HL-60/S4 treated with retinoic acid at 250 ng/mL for 4 days and 3 days (cell line): ENCODE results near the gene HECA.

ENCODE experiments used
- in situ Hi-C: fragments of 300-500 bp; cut with MboI; formaldehyde crosslinking; loops from 2 replicates; pipeline ENCODE4 v1.7.0; 2022; ENCODE audit warnings: low sequenced_read_pairs

HECA gene

DNA sequence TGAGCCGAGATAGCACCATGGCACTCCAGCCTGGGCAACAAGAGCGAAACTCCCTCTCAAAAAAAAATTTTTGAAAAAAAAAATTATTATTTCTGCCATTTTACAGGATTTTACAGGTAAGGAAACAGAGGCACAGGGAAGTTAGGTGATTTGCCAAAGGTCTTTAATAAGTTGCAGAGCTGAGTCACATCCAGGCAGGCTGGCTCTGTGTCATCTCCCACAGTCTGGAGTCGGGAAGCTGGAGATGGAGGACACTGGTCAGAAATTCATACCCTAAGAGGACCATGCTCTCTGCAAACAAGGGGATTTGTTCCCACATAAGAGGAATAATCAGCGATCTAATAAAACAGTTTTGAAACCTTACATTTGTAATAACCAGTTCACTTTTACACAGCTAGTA, 24.1 kb downstream of the HECA start:
- in situ Hi-C loops: no loop called here

GRCh38 chr6:139161169-139161568, 26.3 kb downstream of the HECA start:
- in situ Hi-C loops: no loop called here

GRCh38 chr6:139161817-139162284, 27.0 kb downstream of the HECA start:
- in situ Hi-C loops: no loop called here

DNA sequence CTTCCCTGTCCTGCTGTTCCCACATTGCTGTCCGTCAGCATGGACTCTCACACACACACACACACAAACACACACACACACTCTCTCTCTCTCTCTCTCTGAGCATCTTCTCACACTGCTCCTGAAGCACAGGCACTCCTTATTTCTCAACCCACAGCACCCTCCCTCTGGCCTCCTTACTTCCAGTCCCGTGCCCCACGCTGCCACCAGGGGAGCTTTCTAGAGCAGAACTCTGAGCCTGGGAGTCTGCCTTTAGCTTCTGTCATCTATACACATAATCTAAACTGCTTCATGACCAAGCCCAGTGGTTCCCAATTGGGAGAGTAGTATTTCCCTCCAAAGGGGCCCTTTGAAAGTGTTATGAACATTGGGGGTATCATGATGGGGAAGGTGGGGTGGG, 29.1 kb downstream of the HECA start:
- in situ Hi-C loops: no loop called here

DNA sequence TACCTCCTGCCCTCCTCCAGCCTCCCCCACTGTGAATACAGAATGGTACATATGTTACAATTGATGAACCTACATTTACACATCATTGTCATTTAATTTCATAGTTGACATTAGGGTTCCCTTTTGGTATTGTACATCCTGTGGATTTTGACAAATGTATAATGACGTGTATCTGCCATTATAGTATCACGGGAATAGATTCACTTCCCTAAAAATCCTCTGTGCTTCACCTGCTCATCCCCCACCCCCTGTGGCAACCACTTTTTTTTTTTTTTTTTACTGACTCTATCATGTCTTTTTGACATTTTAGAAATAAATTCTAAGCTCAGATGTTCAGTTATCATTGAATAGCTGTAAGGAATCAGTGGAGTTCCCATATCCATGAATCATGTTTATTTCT, 30.4 kb downstream of the HECA start:
- in situ Hi-C loops: no loop called here

GRCh38 chr6:139166238-139166955, 31.5 kb downstream of the HECA start:
- in situ Hi-C loops: no loop called here

DNA sequence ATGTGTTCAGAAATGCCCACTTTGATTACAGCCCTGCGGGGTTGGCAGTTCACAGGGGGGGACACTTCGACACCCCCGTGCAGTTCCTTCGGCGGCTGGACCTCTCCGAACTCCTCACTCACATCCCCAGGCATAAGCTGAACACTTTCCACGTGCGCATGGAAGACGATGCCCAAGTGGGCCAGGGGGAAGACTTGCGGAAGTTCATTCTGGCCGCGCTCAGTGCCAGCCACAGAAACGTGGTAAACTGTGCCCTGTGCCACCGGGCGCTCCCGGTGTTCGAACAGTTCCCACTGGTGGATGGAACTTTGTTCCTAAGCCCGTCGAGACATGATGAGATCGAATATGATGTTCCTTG, 32.1 kb downstream of the HECA start:
- in situ Hi-C loops: no loop called here

DNA sequence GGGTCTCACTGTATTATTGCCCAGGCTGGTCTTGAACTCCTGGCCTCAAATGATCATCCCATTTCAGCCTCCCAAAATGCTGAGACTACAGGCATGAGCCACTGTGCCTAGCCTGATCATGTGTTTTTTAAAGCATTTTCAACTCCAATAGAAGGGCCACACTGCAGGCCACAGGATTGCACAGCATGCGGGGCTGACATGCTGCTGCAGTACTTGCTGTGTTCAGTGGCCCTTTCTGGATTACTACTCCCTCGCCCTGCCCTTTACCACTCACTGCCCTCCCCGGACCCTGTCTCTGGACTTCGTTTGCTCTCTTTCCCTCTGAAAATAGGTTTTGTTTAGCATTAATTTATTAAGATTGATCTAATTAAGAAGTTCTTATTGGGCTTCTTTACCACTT, 37.3 kb downstream of the HECA start:
- in situ Hi-C loops: no loop called here

DNA sequence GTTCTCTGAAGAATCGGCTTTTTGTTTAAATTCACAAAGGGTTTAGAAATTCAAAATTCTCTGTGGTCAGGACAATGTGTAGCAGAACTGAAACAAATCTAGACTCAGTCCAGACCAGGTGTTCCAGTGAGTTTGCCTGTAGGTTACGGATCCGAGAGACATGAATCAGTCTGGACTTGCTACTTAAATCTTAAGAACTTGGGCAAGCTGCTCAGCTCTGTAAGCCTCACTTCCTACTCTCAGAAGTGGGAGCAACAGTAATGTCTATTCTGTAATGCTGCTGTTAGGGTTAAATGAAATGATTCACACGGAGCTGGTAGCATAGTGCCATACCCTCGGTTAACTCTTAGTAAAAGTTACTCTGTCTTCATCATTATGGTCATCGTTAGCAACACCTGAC, 37.7 kb downstream of the HECA start:
- in situ Hi-C loops: no loop called here

GRCh38 chr6:139173172-139173571, 38.3 kb downstream of the HECA start:
- in situ Hi-C loops: no loop called here

GRCh38 chr6:139173822-139174221, 38.9 kb downstream of the HECA start:
- in situ Hi-C loops: no loop called here

DNA sequence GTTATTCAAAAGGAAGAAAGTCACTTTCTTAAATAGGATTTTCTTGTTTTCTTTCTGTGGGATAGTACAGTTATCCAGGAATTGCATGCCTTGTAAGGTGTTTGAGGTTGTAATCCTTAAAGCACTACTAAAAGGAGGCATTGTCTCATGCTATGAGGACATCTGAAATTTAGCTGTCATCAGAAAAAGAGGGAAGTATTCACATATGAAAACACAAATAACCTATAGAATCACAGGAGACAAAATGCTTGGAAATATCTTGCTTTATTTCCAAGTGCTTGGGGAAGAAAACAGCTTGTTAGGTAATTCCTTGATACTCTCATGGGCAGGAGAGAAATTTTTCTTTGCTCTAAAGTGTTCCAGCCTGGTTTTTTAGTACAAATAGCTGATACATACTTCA, 40.1 kb downstream of the HECA start:
- in situ Hi-C loops: no loop called here

DNA sequence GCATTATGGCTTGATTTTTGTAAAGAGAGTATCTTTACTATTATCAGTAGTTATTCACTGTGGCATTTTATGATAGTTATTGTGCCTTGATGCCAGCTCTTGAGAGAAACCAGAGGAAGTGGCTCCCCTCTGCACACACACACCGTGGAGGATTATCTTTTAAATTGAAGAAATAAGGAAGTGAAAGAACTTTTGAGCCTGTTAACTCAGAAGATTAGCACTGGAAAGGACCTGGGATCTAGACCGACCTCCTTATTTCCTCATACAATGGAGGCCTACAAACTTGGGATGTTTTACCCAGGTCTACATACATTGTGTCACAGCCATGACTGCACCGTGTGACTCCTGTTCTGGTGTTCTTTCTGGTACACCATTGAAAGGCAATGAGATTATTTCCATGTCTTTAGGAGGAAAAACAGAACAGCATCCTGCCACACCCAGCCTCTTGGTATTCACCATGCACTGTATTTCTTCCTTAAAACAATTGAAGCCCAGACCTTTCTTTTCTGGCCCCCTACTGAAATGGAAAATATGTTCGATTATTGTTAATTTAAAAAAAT, 40.6 kb downstream of the HECA start:
- in situ Hi-C loops: no loop called here

DNA sequence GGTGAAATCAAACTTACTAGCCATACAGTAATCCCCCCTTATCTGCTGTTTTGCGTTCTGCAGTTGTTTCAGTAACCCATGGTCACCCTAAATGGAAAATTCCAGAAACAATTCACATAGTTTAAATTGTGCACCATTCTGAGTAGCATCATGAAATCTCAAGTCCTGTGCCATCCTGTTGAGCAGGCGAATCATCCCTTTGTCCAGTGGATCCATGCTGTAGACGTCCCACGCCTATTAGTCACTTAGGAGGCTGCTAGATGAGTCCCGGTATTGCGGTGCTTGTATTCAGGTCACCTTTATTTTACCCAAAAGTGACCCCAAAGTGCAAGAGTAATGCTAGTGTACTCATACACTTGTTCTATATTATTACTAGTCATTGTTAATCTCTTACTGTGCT, 46.4 kb downstream of the HECA start:
- in situ Hi-C loops: no loop called here

DNA sequence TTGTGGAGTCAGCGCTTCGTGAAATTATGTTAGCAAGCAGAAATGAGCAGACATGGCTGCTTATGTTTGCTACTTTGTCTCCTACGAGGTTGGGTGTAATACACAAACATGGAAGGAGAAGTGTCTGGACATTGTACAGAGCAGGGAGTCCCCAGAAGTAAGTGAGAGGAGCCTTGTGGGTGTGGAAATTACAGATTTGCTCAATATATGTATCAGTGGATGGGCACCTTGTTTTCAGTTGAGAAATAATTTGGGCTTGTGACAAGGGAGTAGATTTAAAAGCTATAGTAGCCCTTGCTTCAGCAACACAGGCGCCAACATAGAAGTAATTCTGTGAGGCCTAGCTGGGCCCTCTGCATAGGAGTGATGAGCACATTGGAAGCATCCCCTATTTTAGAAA, 49.2 kb downstream of the HECA start:
- in situ Hi-C loops: no loop called here

- in situ Hi-C loops: no loop called here
Observed at GRCh38 chr6:139184459-139184858, 49.6 kb downstream of the HECA start.

- in situ Hi-C loops: no loop called here
Observed at GRCh38 chr6:139186242-139186641, 51.4 kb downstream of the HECA start.

DNA sequence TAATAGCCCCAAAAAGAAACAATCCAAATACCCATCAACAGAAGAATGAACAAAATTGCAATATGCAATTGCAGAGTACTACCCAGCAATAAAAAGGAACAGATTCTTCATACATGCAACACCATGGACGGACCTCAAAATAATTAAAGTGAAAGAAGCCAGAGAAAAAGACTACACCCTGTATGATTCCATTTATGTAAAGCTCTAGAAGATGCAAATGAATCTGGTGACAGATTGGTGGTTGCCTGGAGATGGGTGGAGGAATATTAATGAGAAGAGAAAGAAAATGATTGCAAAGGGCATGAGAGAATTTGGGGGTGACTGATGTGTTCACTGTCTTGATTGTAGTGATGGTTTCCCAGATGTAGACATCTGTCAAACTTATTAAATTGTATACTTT, 51.8 kb downstream of the HECA start:
- in situ Hi-C loops: no loop called here

- in situ Hi-C loops: no loop called here
Observed at GRCh38 chr6:139187489-139187888, 52.6 kb downstream of the HECA start.

DNA sequence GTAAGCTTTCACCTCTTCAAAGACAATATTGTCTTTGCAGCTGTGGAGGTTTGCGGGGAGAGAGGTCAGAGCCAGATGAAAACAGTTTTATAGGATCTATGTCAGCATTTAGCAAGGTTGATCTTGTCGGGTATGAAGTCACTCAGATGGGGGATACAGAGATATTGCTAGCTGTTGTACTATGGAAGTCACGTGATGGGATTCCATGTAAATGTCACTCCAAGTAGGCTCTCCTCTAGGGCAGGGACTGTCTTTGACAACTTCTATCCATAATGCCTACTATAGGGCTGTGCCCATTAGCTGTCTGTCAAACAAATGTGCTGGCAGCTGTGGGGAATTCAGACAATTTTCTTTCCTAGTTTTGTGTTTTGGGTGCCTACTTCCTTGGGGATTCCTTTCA, 54.8 kb downstream of the HECA start:
- in situ Hi-C loops: no loop called here

DNA sequence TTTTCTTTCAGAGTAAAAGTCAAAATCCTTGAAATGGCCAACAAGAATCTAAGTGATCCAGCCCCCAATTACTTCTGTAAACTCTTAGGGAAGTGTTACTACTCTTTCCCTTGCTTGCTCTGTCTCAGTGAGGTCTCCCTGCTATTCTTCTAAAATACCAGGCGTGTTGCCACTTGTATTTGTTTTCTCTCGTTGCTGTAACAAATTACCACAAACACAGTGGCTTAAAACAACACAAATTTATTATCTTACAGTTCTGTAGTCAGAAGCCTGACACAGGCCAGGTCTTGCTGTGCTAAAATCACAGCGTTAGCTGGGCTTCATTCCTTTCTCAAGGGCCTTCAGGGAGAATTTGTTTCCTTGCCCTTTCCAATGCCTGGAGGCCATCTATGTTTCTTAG, 59.9 kb downstream of the HECA start:
- in situ Hi-C loops: no loop called here

GRCh38 chr6:139198529-139199288, 63.8 kb downstream of the HECA start:
- in situ Hi-C loops: no loop called here
